K562 (cell line): ENCODE results near the gene UBAP2.

ENCODE experiments used
- ATF3 ChIP-seq, 2 experiments: fragments of 450-650 bp in 1 of 2; sonication (generic) in 1 of 2; formaldehyde crosslinking in 1 of 2; IDR thresholded peaks in 1 of 2; conservative IDR thresholded peaks in 1 of 2; 2 replicates each; pipeline versions ENCODE4 v1.6.1 to v1.8.1; 2016 to 2023; ENCODE audit warnings: mild to moderate bottlenecking in 2 of 2, moderate library complexity in 2 of 2, inconsistent platforms in 1 of 2, missing genetic modification reagents in 1 of 2
- CTCF ChIP-seq, 3 experiments: IDR thresholded peaks in 2 of 3; conservative IDR thresholded peaks in 1 of 3; 2 replicates each; pipeline ENCODE4 v1.5.1; 2011 to 2012; ENCODE audit warnings: low read length in 3 of 3, mild to moderate bottlenecking in 3 of 3, control low read depth in 2 of 3, improper control_type of control experiment in 1 of 3, inconsistent platforms in 1 of 3, low read depth in 1 of 3, mixed read lengths in 1 of 3, moderate library complexity in 1 of 3; ENCODE audit not compliant: insufficient read depth in 2 of 3
- EP300 ChIP-seq: IDR thresholded peaks from 2 replicates; pipeline ENCODE4 v1.6.1; 2012; ENCODE audit warnings: low read length, improper control_type of control experiment
- ERF ChIP-seq: fragments of 450-650 bp; formaldehyde crosslinking; IDR thresholded peaks from 2 replicates; pipeline ENCODE4 v1.4.0; 2020; ENCODE audit warnings: mild to moderate bottlenecking, mixed read lengths
- EZH2 ChIP-seq: IDR thresholded peaks from 2 replicates; pipeline ENCODE4 v1.6.1; 2012; ENCODE audit warnings: low read depth, mild to moderate bottlenecking, inconsistent platforms, low read length, borderline replicate concordance
- HDAC2 ChIP-seq: fragments of 450-650 bp; IDR thresholded peaks from 2 replicates; pipeline ENCODE4 v1.6.1; 2016; ENCODE audit warnings: mild to moderate bottlenecking
- KAT8 ChIP-seq: fragments of 450-650 bp; IDR thresholded peaks from 2 replicates; pipeline ENCODE4 v1.6.1; 2016; ENCODE audit warnings: low read depth, mild to moderate bottlenecking
- LARP7 ChIP-seq: fragments of 450-650 bp; IDR thresholded peaks from 2 replicates; pipeline ENCODE4 v1.6.1; 2016
- PCBP2 ChIP-seq: fragments of 200-400 bp; formaldehyde crosslinking; IDR thresholded peaks from 2 replicates; pipeline ENCODE4 v1.6.1; 2018; ENCODE audit warnings: low read length, low read depth, mild to moderate bottlenecking, moderate library complexity; ENCODE audit not compliant: poor library complexity, severe bottlenecking
- POLR2H ChIP-seq: IDR thresholded peaks from 2 replicates; pipeline ENCODE4 v1.6.1; 2016; ENCODE audit warnings: missing genetic modification characterization, low read depth, mild to moderate bottlenecking, control low read depth, missing compliant biosample characterization, moderate library complexity
- ZBTB1 ChIP-seq: sonication (generic); formaldehyde crosslinking; IDR thresholded peaks from 2 replicates; pipeline ENCODE4 v1.8.1; 2023; ENCODE audit warnings: missing genetic modification reagents, low read depth, mild to moderate bottlenecking, borderline replicate concordance
- ZNF232 ChIP-seq: sonication (generic); formaldehyde crosslinking; IDR thresholded peaks from 2 replicates; pipeline ENCODE4 v1.8.0; 2022; ENCODE audit warnings: mild to moderate bottlenecking, missing genetic modification reagents

GRCh38 chr9:33932078-33932807 is 116.4 kb downstream of the UBAP2 start:
- TF ChIP-seq POLR2H (no peak), LARP7 (no peak), EZH2 (no peak), HDAC2 (no peak), ZNF232 (CRISPR knock-in tag) (no peak), ATF3 (IDR thresholded peaks at IDR 0.05) (no peak), ATF3 (CRISPR knock-in tag; conservative IDR thresholded peaks at IDR 0.05) (no peak), CTCF (IDR thresholded peaks at IDR 0.05 in 2 of 3, conservative IDR thresholded peaks at IDR 0.05 in 1 of 3; ENCODE audit: insufficient read depth in 2 of 3, low read depth in 1 of 3, low read length in 3 of 3) (no peak), KAT8 (no peak), ERF (no peak), ZBTB1 (CRISPR knock-in tag) (no peak), PCBP2 (no peak), EP300 (no peak)
